Right hindlimb (tissue), 1 donor: Measurements from ENCODE around the gene DDX11.
"Not testable (repeated sequence)": the region's sequence is repeated elsewhere in the genome, so short reads cannot be mapped to it uniquely, and the experiment has no call there.

Source experiments
- DNase-seq: peaks from one replicate; pipeline ENCODE4 v3.0.0-alpha.2; 2018

DDX11 gene

DNA sequence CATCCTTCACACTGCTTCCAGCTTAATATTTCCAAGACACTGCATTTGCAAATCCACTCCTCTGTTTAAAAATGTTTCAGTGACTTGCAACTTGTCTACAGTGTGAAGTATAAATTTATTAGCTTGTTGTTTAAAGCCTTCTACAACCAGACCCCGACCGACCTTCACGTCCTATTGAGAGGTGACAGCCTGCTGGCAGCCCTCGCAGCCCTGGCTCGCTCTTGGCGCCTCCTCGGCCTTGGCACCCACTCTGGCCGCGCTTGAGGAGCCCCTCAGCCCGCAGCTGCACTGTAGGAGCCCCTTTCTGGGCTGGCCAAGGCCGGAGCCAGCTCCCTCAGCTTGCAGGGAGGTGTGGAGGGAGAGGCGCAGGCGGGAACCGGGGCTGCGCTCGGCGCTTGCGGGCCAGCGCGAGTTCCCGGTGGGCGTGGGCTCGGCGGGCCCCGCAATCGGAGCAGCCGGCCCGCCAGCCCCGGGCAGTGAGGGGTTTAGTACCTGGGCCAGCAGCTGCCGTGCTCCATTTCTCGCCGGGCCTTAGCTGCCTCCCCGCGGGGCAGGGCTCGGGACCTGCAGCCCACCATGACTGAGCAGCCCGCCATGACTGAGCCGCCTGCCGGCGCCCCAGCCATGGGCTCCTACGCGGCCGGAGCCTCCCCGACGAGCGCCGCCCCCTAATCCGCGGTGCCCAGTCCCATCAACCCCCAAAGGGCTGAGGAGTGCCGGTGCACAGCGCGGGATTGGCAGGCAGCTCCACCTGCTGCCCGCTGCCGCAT is 2.5 kb upstream of the DDX11 start:
- not testable (repeated sequence) for DNase-seq

DNA sequence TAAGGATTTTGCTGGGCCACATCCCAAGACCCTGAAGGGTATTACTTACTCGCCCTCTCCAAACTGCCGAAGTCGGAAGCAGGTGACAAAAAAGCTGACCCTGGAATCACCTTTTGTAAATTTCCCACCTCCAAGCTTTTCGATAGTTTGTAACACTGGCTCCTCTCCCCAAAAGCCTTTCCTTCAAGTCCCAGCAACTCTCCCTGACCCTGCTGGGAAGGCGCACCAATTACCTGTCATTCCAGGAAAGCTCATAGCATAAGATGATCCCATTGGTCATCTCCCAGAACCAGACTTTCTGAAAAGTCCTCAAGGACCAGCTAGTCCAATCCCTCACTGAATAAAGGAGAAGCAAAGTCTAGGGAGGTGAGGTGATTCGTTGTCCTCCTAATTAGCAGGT is 698 bp upstream of the DDX11 start:
- DNase-seq, result not testable (repeated sequence)

DNA sequence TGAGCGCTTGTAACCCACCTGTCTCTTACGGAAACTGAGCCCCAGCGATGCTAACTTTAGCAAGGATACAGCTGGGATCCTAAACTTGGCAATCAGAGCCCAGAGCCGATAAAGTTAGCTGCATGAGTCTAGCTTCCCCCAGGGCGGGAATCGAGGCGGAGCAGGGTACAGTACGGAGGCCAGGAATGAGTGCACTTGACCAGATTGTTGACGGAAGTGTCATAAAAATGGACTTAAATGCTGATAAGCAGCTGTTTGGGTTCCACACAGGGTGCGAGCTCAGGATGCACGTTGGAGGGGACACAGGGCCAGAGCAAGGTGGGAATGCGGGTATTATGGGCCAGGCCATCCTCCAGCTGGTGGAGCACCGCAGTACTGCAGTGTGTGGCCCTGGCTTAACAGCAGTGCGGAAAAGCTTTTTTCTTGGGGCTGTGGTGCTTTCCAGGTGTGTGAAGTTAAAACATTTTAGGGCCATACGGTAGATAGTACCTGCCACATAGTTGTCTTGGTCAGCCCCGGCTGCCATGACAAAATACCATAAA is 744 bp downstream of the DDX11 start:
- not testable (repeated sequence) for DNase-seq

DNA sequence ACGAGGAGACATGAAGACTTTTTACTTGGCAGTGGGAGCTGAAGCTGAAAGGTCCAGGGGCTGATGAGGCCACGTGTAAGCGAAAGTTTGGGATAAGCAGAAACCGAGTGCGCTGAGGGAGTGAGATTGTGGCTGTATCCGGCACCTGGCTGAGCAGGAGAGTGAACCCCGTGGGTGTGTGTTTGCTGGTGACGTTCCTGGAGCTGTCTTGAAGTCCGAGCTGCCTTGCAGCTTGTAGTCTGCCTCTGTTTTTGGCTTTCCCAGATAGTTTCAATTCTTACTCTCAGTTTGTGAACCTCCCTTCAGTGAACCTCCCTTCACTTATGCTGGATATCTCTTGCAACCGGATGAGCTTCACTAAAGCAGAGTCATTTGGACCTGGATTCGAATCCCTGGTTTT is 2.5 kb downstream of the DDX11 start:
- DNase-seq, result not testable (repeated sequence)

DNA sequence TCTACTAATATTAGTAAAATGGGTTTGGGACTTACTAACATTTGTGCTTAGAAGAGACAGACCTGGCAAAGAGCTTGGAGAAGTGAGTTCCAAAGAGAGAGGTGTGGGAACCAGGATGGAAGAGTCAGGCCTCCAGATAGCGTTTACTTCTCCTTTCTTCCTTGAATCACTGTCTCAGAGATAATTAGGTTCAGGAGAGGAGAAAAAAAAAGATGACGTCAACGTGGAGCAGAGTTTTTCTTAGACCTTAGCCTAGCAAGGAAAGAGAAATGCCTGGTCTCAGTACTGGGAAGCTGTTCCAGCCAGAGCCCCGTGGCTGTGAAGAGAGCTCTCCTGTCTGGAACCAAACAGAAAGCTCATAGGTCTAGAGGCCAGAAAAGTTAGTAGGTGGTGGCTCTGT is 3.4 kb downstream of the DDX11 start:
- not testable (repeated sequence) for DNase-seq

DNA sequence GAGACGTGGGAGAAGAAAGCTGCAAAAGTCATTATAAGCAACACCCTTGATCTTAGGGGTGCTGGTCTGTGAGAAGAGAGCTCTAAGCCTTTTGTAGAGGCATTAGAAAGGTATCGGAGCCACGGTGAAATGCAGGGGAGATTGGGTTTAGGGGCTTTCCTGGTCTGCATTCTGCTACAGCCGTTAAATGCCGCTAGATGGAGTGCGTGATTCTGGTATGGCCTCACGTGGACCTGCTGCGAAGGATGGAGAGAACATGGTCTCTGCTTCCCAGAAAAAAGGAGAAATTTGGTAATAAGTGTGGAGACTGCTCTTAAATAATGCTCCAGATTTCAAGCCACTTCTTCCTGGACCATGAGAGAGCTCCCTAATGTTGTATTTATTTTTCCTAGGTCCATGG is 4.3 kb downstream of the DDX11 start:
- not testable (repeated sequence) for DNase-seq

DNA sequence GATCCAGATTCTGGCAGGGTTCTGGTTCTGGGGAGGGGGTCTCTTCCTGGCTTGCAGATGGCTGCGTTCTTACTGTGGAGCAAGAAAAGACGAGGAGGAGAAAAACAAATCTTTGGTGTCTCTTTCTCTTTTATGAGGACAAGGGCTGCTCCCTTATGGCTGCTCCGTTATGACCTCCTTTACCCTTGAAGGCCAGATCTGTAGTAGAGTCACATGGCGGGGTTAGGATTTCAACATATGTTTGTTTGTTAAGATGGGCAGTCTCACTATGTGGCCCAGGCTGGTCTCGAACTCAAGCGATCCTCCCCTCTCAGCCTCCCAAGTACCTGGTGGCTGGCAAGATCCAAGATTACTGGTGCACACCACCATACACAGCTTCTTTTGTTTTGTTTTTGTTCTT is 5.8 kb downstream of the DDX11 start:
- not testable (repeated sequence) for DNase-seq

DNA sequence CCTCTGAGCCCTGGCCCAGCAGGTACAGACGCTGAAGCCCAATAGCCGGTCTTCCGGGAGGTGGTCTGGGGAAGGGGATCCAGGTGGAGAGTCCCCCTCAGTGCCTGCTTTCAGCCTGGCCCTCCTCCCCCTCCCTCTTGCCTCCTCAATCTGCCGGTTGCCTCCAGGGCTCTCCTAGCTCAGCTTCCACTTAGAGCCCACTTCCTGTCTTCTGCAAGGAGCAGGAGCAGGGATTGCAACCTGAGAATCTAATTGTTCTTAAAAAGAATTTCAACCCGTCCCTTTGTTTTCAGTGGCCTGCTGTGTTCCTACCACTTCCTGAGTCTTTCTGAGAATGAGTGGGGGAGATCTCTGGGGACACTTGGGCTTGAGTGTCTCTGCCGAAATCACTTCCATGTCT is 6.6 kb downstream of the DDX11 start:
- DNase-seq, result not testable (repeated sequence)

DNA sequence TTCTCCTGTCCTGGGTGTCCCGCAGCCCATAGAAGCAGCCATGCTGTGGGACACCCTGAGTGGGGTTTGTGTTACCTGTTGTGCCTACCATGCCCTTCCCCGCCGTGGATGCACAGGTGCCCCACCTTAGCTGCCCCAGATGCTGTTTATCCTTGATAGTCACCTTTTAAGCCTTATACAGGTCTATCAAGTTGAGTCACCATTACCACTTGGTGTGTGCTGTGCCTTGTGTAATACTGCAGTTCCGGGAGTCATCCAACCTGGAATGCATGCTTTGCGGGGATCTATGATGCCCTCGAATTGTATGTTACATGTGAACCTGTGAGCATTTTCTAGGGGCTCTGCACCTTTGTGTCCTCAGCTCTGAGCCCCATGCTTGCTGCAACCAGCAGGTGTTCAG is 7.6 kb downstream of the DDX11 start:
- DNase-seq, result not testable (repeated sequence)

DNA sequence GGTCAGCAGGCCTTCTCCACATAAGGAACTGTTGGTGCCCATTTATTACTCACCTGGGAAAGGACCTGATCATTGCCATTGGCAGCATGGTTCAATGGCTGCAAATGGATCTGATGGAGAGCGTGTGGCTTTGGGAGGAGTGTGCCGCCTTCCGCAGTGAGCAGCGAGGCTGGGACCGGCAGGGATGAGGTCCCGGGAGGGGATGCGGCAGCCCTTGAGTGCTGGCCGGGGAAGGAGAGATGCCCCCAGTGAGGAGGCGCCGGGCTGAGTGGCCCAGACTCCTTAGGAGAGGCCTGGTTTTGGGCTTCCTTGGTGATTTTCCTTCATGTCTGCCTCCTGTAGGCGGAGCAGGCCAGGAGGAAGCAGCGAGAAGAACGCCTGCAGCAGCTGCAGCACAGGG is 10.6 kb downstream of the DDX11 start:
- not testable (repeated sequence) for DNase-seq

DNA sequence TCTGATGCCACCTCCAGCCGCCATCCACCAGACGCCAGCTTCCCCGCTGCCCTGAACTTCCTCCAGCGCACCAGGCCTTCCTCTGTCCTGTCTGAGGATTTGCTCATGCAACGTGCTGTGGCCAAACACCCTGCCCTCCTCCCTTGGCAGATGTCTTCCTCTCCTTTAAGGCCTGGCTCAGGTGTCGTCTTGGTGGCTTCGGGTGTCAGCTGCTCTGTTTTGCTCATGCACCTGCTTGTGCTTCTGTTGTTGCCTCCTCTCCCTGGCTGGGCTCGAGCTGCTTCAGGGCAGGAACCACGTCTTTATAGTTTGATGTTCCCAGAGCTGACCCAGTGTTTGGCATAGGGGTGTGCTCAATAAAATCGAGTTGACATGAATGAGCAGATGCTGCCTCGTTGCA is 12.4 kb downstream of the DDX11 start:
- DNase-seq, result not testable (repeated sequence)

DNA sequence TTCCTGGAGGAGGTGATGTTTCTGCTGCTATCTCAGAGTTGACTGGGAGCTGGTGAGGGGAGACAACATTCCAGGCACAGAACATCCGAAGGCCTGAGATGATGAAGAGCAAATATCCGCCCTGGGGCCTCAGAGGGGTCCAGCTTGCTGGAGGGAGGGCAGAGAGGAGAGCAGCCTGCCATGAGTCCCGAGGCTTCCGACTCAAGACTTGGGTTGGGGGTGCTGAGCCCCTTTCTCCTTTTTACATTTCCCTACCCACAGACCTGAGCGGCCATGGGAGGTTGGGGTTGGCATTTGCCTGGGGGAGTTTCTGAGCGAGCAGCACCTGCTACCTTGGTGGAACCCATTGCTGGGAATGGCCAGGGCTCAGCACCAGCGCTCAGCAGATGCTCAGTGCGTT is 13.8 kb downstream of the DDX11 start:
- not testable (repeated sequence) for DNase-seq

DNA sequence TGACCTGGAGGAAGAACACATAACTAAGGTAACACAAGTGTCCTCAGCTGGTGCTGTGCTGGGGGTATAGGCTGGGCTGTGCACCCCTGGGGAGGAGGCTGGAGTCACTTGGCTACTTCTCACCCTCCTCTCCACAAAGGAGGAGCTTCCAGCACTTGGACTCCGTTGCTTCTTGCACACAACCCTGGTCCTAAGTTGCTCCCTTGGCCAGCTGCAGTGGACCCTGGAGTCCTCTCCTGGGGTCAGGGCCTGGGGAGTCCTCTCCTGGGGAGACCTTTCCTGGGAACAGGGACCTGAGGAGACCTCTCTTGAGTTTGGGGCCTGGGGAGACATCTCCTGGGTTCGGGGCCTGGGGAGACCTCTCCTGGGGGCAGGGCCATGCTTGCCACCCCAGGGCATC is 14.3 kb downstream of the DDX11 start:
- not testable (repeated sequence) for DNase-seq

DNA sequence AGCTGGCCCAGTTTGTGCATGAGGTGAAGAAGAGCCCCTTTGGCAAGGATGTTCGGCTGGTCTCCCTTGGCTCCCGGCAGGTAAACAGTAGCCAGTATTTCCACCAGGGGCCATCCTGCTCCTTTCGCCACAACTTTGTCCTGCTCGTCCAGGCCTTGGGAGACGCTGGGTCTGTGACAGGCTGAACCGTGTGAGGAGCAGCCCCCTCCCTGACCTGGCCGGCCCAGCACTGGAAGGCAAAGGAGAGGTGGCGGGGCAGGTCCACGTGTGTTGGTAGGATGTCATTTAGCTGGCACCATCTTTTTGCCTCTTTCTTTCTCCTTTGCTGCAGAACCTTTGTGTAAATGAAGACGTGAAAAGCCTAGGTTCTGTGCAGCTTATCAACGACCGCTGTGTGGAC is 15.4 kb downstream of the DDX11 start:
- DNase-seq, result no peak

DNA sequence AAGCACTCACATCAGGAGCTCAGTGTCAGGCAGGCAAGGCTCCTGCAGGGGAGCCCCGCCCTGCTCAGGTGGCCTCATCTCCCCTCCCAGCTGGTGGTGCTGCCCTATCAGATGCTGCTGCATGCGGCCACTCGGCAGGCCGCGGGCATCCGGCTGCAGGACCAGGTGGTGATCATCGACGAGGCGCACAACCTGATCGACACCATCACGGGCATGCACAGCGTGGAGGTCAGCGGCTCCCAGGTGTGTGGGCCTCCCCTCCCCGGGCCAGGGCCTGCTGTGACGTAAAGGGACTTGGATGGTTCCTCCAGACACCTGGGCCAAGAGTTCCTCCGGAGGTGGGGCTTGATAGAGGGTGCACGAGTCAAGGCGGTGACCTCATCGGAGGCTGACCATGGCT is 18.0 kb downstream of the DDX11 start:
- not testable (repeated sequence) for DNase-seq

DNA sequence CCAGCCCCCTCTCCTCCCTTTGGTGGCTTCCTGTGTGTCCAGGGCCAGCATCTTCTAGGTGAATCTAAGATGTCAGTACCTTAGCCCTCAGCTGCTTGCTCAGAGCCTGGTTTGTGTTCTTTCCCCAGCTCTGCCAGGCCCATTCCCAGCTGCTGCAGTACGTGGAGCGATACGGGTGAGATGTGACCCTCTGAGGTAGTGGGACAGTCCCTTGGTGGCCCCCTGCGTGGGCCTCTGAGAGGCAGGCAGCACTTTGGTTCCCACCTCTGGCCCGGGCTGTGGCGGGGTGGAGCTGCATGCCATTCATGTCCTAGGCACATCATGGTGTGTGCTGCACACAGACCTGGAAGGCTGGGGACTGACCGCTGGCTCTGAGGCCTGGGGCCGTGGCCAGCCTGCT is 19.1 kb downstream of the DDX11 start:
- DNase-seq, result not testable (repeated sequence)

DNA sequence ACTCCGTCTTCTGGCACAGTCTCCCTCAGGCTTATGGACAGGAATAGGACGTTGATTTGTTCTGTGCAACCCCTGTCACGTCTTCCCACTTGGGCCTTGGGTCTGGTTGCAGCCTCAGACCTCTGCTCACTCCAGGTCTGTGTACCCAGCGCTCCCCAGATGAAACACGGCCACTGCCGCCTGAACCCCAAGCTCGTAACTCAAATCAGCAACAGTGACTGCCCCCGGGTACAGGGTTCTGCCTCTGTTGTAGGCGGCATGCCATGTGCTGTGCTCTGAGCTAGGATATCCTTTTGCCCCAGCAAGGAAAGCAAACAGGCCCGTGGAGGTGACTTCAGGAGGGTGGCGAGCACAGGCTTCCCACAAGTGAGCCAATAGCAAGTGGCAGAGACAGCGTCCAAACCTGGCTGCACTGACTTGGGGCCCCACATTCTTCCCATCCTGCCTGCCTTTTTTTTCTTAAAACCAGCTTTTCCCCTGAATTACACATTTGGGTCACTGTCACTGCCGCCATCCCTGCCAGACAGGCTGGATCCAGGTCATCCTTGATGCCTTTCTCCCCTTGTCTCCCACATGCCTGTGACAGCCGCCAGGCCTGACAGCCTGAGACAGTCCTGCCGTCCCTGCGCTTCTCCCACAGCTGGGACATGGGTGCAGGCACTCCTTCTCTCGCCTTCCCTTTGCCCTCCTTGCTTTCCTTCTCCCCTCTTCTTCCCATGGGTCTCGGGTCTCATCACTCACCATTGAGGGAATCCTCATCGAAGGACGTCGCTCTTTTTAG is 21.6 kb downstream of the DDX11 start:
- not testable (repeated sequence) for DNase-seq

DNA sequence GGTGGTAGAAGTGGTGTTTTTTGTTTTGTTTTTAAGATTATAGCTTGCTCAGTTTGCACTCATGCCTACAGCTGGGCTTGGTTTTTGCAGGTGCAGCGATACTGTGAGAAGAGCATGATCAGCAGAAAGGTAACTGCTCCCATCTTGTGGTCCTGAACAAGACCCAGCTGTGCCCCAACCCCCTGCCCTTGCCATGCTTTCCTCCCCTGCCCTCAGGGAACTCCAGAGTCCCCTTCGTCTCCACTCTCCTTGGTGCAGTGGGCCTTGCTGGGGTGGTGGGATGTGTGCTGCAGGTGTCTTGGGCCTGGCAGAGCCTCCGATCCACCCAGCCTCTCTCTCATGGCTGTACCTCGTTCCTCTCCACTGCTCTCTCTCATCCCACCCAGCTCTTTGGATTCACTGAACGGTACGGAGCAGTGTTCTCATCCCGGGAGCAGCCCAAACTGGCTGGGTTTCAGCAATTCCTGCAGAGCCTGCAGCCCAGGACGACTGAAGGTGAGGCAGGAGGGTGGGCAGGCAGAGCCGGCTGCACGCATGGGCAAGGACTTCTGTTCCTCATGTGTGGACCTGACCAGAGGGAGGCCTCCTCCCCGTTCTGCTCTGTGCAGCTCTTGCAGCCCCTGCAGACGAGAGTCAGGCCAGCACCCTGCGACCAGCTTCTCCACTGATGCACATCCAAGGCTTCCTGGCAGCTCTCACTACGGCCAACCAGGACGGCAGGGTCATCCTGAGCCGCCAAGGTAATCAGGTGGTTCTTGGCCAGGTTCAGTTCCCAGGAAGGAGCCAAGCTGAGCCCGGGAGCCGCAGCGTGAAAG is 22.8 kb downstream of the DDX11 start:
- DNase-seq, result not testable (repeated sequence)

DNA sequence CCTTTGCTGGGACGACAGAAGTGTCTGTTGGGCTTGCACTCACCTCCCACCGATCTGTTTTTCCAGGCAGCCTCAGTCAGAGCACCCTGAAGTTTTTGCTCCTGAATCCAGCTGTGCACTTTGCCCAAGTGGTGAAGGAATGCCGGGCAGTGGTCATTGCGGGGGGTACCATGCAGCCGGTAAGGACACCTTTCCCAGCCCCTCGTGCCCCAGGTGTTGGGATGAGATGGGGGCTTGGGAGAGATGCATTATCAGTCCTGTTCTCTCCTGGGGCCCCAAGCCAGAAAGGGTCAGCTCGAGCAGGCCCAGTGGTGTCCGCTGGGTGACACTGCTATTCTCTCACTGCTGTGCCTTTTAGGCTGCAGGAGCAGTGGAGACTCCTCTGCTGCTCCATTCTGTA is 24.2 kb downstream of the DDX11 start:
- not testable (repeated sequence) for DNase-seq

DNA sequence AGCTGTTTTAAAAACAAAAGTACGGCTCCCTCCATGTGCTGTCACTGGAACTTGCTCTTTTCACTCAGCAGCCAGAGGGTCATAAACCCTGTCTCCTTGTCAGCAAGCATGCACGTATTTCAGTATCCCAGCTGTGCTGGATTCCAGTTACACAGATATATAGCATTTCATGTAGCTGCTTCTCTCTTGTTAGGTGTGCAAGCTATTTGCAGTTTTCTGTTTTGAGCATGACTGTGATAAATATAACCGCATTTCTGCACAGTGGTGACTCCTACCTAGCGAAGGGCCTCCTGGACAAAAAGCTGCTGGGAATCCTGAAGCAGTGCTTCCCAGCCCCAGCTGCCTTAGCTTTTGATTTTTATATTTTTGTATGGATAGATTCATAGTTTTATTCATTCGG is 24.7 kb downstream of the DDX11 start:
- not testable (repeated sequence) for DNase-seq

DNA sequence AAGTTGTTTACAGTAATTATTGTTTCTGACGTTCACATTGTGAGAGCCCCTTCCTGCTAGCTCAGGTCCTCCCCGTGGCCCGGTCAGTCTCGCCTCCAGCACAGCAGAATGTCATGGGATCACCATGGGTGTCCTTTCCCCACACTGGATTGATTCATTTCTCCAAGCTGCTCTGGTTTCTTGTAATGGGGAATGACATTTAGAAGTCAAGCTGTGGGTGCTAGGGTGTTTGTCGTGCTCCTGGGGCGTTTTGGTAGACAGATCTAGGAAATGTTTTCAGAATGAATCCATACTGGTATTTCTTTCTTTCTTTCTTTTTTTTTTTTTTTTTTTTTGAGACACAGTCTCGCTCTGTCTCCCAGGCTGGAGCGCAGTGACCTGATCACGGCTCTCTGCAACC is 25.1 kb downstream of the DDX11 start:
- DNase-seq, result not testable (repeated sequence)

DNA sequence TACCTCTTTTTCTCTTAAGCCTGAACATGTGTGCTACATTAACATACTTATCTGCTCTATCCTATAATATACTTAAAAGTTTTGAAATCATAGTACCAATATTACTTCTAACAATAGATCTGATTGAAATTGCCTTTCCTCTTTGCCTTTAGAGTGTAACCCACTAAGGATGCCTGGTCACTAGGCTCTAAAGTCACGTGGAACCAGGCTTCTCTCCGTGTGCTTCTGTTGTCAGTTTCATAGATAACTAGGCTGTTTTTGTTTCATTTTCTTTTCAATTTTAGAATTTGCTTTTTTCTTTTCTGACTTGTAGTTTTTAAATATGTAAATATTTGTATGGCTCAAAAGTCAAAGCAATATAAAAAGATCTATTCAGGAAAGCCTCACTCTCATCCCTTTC is 25.8 kb downstream of the DDX11 start:
- not testable (repeated sequence) for DNase-seq
